A549 (cell line): Measurements from ENCODE around the gene YES1. TPM values are rescaled to one million over a fixed set of nuclear protein-coding genes. Genes with fewer than 3 reads are reported as not detected.

Experiments used
- ATAC-seq, 2 experiments: fragments of 200-7000 bp in 1 of 2; fragments of >200 bp in 1 of 2; cut with Nextera tagmentation in 1 of 2; cut with Tn5 transposase in 1 of 2; 3 replicates each; pipeline versions ENCODE4 v1.8.0 to v1.9.1; 2018 to 2020; ENCODE audit warnings: mild to moderate bottlenecking in 1 of 2, moderate library complexity in 1 of 2
- CTCF ChIA-PET: fragments of 300-600 bp; sonication (Branson Sonifier 250); formaldehyde crosslinking; extraction: SDS; loops from one replicate; lab custom pipeline; 2021; ENCODE audit warnings: antibody characterized with exemption, inconsistent platforms; lab: Yijun Ruan, JAX
- POLR2A ChIA-PET: fragments of 350-600 bp; formaldehyde crosslinking; extraction: SDS; loops from one replicate; lab custom pipeline; 2021; ENCODE audit warnings: antibody characterized with exemption, inconsistent platforms; lab: Yijun Ruan, JAX
- DNase-seq, 2 experiments: peaks; one replicate each; pipeline versions ENCODE4 v3.0.0 to v3.0.0-alpha.2; 2011 to 2016; ENCODE audit warnings: low read depth in 1 of 2, low spot score in 1 of 2
- FAIRE-seq: peaks from 2 replicates; lab custom pipeline; 2011; peaks lifted over from hg19 to GRCh38; lab: Jason Lieb, UNC
- H3K27ac ChIP-seq, 2 experiments: fragments of >200 bp; sonication (Bioruptor Twin); formaldehyde crosslinking; 3 replicates each; pipeline ENCODE4 v1.5.1; 2016 to 2017
- H3K4me1 ChIP-seq: fragments of >200 bp; sonication (Bioruptor Twin); formaldehyde crosslinking; 3 replicates; pipeline ENCODE4 v1.6.1; 2016
- H3K4me2 ChIP-seq: fragments of >200 bp; sonication (Bioruptor Twin); formaldehyde crosslinking; 3 replicates; pipeline ENCODE4 v1.6.1; 2016
- H3K4me3 ChIP-seq: fragments of >200 bp; sonication (Bioruptor Twin); formaldehyde crosslinking; 3 replicates; pipeline ENCODE4 v1.5.1; 2016
- H3K9me3 ChIP-seq: fragments of >200 bp; sonication (Bioruptor Twin); formaldehyde crosslinking; 3 replicates; pipeline ENCODE4 v1.6.1; 2016
- CBX8 ChIP-seq: fragments of 200-600 bp; sonication (generic); IDR thresholded peaks from 2 replicates; pipeline ENCODE4 v1.6.1; 2016
- CTCF ChIP-seq: fragments of >200 bp; sonication (Bioruptor Twin); formaldehyde crosslinking; IDR thresholded peaks from 3 replicates; pipeline ENCODE4 v1.5.1; 2016
- FOSL2 ChIP-seq, 2 experiments: fragments of 450-650 bp in 1 of 2; fragments of >200 bp in 1 of 2; sonication (Bioruptor Twin) in 1 of 2; formaldehyde crosslinking; IDR thresholded peaks; 2 replicates each; pipeline versions ENCODE4 v1.5.0 to v1.6.1; 2016 to 2020; ENCODE audit warnings: mild to moderate bottlenecking in 1 of 2, moderate library complexity in 1 of 2
- HDAC2 ChIP-seq: fragments of 200-600 bp; sonication (generic); IDR thresholded peaks from 2 replicates; pipeline ENCODE4 v1.6.1; 2016
- HOXA7 ChIP-seq: fragments of 250-450 bp; sonication (Bioruptor Pico); IDR thresholded peaks from 2 replicates; pipeline ENCODE4 v1.5.0; 2020; ENCODE audit warnings: mild to moderate bottlenecking, moderate library complexity
- JUN ChIP-seq, 2 experiments: fragments of >200 bp; sonication (Bioruptor Twin); formaldehyde crosslinking; IDR thresholded peaks; 2 replicates in 1 of 2; 3 replicates in 1 of 2; pipeline ENCODE4 v1.6.1; 2016 to 2017
- JUNB ChIP-seq: fragments of >200 bp; sonication (Bioruptor Twin); formaldehyde crosslinking; IDR thresholded peaks from 2 replicates; pipeline ENCODE4 v1.6.1; 2016
- KDM1A ChIP-seq: fragments of 200-600 bp; sonication (generic); IDR thresholded peaks from 2 replicates; pipeline ENCODE4 v1.6.1; 2016; ENCODE audit warnings: low read depth, mild to moderate bottlenecking
- KDM5A ChIP-seq: fragments of 200-600 bp; sonication (generic); IDR thresholded peaks from 2 replicates; pipeline ENCODE4 v1.6.1; 2016; ENCODE audit warnings: antibody characterized with exemption, mild to moderate bottlenecking
- MAFK ChIP-seq: fragments of 450-650 bp; IDR thresholded peaks from 2 replicates; pipeline ENCODE4 v1.6.1; 2014; ENCODE audit not compliant: partially characterized antibody
- MAZ ChIP-seq: fragments of 150-350 bp; IDR thresholded peaks from 2 replicates; pipeline ENCODE4 v1.6.1; 2014; ENCODE audit warnings: antibody characterized with exemption, low read depth, low read length, borderline replicate concordance
- MYC ChIP-seq: IDR thresholded peaks from 2 replicates; pipeline ENCODE4 v1.6.1; 2012; ENCODE audit warnings: mild to moderate bottlenecking, inconsistent platforms, low read length, improper control_type of control experiment, borderline replicate concordance
- NPAS2 ChIP-seq: fragments of 250-450 bp; sonication (Bioruptor Pico); IDR thresholded peaks from 2 replicates; pipeline ENCODE4 v1.8.0; 2022; ENCODE audit warnings: mild to moderate bottlenecking, moderate library complexity, borderline replicate concordance
- RAD21 ChIP-seq, 2 experiments: fragments of >200 bp in 1 of 2; sonication (Bioruptor Twin) in 1 of 2; formaldehyde crosslinking in 1 of 2; IDR thresholded peaks in 1 of 2; conservative IDR thresholded peaks in 1 of 2; 2 replicates in 1 of 2; 3 replicates in 1 of 2; pipeline ENCODE4 v1.6.1; 2012 to 2018; ENCODE audit warnings: inconsistent platforms in 1 of 2
- RCOR1 ChIP-seq: fragments of 150-350 bp; IDR thresholded peaks from 2 replicates; pipeline ENCODE4 v1.6.1; 2014; ENCODE audit warnings: antibody characterized with exemption, low read length, low read depth
- REST ChIP-seq: fragments of 200-600 bp; sonication (generic); IDR thresholded peaks from 2 replicates; pipeline ENCODE4 v1.6.1; 2016; ENCODE audit warnings: antibody characterized with exemption, mild to moderate bottlenecking, moderate library complexity
- SMC3 ChIP-seq: fragments of >200 bp; sonication (Bioruptor Twin); formaldehyde crosslinking; IDR thresholded peaks from 3 replicates; pipeline ENCODE4 v1.6.1; 2018; ENCODE audit warnings: inconsistent platforms
- TFCP2L1 ChIP-seq: fragments of 250-450 bp; sonication (Bioruptor Pico); IDR thresholded peaks from 2 replicates; pipeline ENCODE4 v1.5.0; 2021; ENCODE audit warnings: mild to moderate bottlenecking
- ZSCAN20 ChIP-seq: fragments of 250-450 bp; sonication (Bioruptor Pico); IDR thresholded peaks from 2 replicates; pipeline ENCODE4 v1.8.0; 2022; ENCODE audit warnings: mild to moderate bottlenecking, moderate library complexity
- WGBS: methylation state at CpG from one replicate; pipeline ENCODE4 v1.1.6; 2017; ENCODE audit errors: missing lambda C conversion rate; 5-methylcytosine and 5-hydroxymethylcytosine counted together
- polyA plus RNA-seq, 4 experiments: library from polyadenylated mRNA; depleted of rRNA in 3 of 4; stranded (reverse); fragments of >200 nt; fragmentation: RNase III in 1 of 4; extraction: RNeasy Plus Mini Kit Qiagen cat#74134 plus additional on column Dnase treatment in 1 of 4; gene quantifications; 2 replicates in 3 of 4; 3 replicates in 1 of 4; pipeline ENCODE4 v1.2.3, GENCODE V29; 2011 to 2017

The YES1 gene
- polyA plus RNA-seq, 2 of the 4 experiments (the other 2 are of a cell fraction): 22.6 to 32.1 TPM

GRCh38 chr18:832085-832681 lies 20.1 kb upstream of the YES1 start:
- POLR2A ChIA-PET: interaction anchor here (0.7 kb wide), 1 partner anchor 120 kb away, joined by 5 read pairs; the partner anchor contains the start of gene ENOSF1
- Histone ChIP-seq H3K4me2 (peak overlapping the region; percentile 80), H3K4me1 (0 out of 3 replicates have a peak, but pooled peaks cover 4% of the 10 kb centered on the region), H3K27ac (no peak overlapping the region), H3K4me3 (peak overlapping the region; percentile 29)
- TF ChIP-seq MYC (no peak), REST (no peak), RAD21 (conservative IDR thresholded peaks at IDR 0.05 in 1 of 2, IDR thresholded peaks at IDR 0.05 in 1 of 2) (0 out of 5 replicates have a peak, but pooled peaks of 1 of the 2 experiments have one; percentile 14), HDAC2 (no peak), HOXA7 (CRISPR knock-in tag) (no peak), SMC3 (0 out of 3 replicates have a peak, but pooled peaks have one; percentile 10), MAZ (no peak), JUNB (no peak), CTCF (0 out of 3 replicates have a peak, but pooled peaks have one; percentile 14), KDM5A (no peak)
- TF ChIP-seq, all 56 proteins: peak for 3
- peak in 1 of 2 experiments; percentile 43 for DNase-seq
- 32% methylated on average over 6 of the region's 16 CpGs for WGBS
- CTCF ChIA-PET: interaction anchor here (1.0 to 6.5 kb wide), 19 partner anchors 8 to 216 kb away, joined by 3 to 94 read pairs (median 6); partner anchors contain the start of gene ENOSF1
- no peaks in the 10 kb centered on the region for H3K9me3 ChIP-seq
- FAIRE-seq: no peak
- ATAC-seq: peak; percentile 86 to 94; a peak in 5 of 6 replicates

- no peak for ATAC-seq
- H3K4me3 ChIP-seq: no peak overlapping the region
- TF ChIP-seq RCOR1: no peak
- TF ChIP-seq JUN (IDR thresholded peaks at IDR 0.05): no peak
- TF ChIP-seq ZSCAN20 (CRISPR knock-in tag): no peak
- no peak for TF ChIP-seq FOSL2 (IDR thresholded peaks at IDR 0.05)
- TF ChIP-seq FOSL2 (CRISPR knock-in tag; IDR thresholded peaks at IDR 0.05): no peak
- no peak for TF ChIP-seq KDM1A
- TF ChIP-seq TFCP2L1 (CRISPR knock-in tag): no peak
- TF ChIP-seq MAFK: no peak
- no peak for TF ChIP-seq RAD21 (conservative IDR thresholded peaks at IDR 0.05 in 1 of 2, IDR thresholded peaks at IDR 0.05 in 1 of 2)
- no peak for TF ChIP-seq CBX8
- TF ChIP-seq NPAS2: no peak
- 0 out of 3 replicates have a peak overlapping the region, but pooled peaks have one; percentile 9 for H3K4me2 ChIP-seq
- no peak overlapping the region for H3K27ac ChIP-seq
- CTCF ChIA-PET: interaction anchor here (0.7 to 6.5 kb wide), 37 partner anchors 9 to 269 kb away, joined by 3 to 94 read pairs (median 4); partner anchors contain the start of gene ENOSF1
- POLR2A ChIA-PET: interaction anchor here (0.5 to 1.5 kb wide), 2 partner anchors 17 to 205 kb away, joined by 3 to 4 read pairs; no protein-coding TSS in a partner anchor
- DNase-seq: no peak
- H3K9me3 ChIP-seq: no peaks in the 10 kb centered on the region
- 35% methylated on average over 5 of the region's 5 CpGs for WGBS
- no peak for FAIRE-seq
- 0 out of 3 replicates have a peak, but pooled peaks cover 4% of the 10 kb centered on the region for H3K4me1 ChIP-seq
Observed at GRCh38 chr18:830315-830901, 18.4 kb upstream of the YES1 start.
